WTC11 (cell line): ENCODE data around the gene ARPC5. TPM values are rescaled to one million over a fixed set of nuclear protein-coding genes. Genes with fewer than 3 reads are reported as not detected.

Source experiments
- ATAC-seq: fragments of 200-7000 bp; cut with Tn5 transposase; 2 replicates; pipeline ENCODE4 v1.10.0; 2021; ENCODE audit warnings: mild to moderate bottlenecking, moderate library complexity
- Bru-seq: library from RNA; stranded (reverse); fragments of 400-500 nt; gene quantifications from one replicate; lab custom pipeline; 2021; lab: Mats Ljungman, UMichigan
- CTCF ChIA-PET: fragments of 300-600 bp; sonication (Branson Sonifier 250); formaldehyde crosslinking; loops from one replicate; lab custom pipeline; 2021; ENCODE audit warnings: antibody characterized with exemption; lab: Charles Lee
- POLR2A ChIA-PET: fragments of 350-600 bp; sonication (Branson Sonifier 250); formaldehyde crosslinking; loops from one replicate; lab custom pipeline; 2021; ENCODE audit warnings: antibody characterized with exemption; lab: Charles Lee
- DNase-seq: peaks from one replicate; pipeline ENCODE4 v3.0.0; 2021; ENCODE audit warnings: low spot score
- H3K27ac Mint-ChIP-seq: 2 replicates; pipeline ENCODE4 v1.8.0; 2021; ENCODE audit warnings: mixed read lengths
- H3K27me3 Mint-ChIP-seq: 2 replicates; pipeline ENCODE4 v1.8.0; 2021; ENCODE audit warnings: low read depth, mild to moderate bottlenecking, moderate library complexity, mixed read lengths
- H3K36me3 Mint-ChIP-seq: 2 replicates; pipeline ENCODE4 v1.8.0; 2021; ENCODE audit warnings: mixed read lengths
- H3K4me1 Mint-ChIP-seq: 2 replicates; pipeline ENCODE4 v1.8.0; 2022; ENCODE audit warnings: mixed read lengths
- H3K4me3 Mint-ChIP-seq: 2 replicates; pipeline ENCODE4 v1.8.0; 2021; ENCODE audit warnings: mild to moderate bottlenecking, moderate library complexity, mixed read lengths
- H3K9me3 Mint-ChIP-seq: 2 replicates; pipeline ENCODE4 v1.8.0; 2021; ENCODE audit warnings: mixed read lengths
- ATF1 ChIP-seq: sonication (generic); formaldehyde crosslinking; IDR thresholded peaks from 2 replicates; pipeline ENCODE4 v1.8.1; 2023; ENCODE audit warnings: mild to moderate bottlenecking, moderate library complexity, missing genetic modification reagents
- ATF6 ChIP-seq: sonication (generic); formaldehyde crosslinking; IDR thresholded peaks from 2 replicates; pipeline ENCODE4 v1.8.1; 2023; ENCODE audit warnings: mild to moderate bottlenecking, missing genetic modification reagents
- CREM ChIP-seq: sonication (generic); formaldehyde crosslinking; IDR thresholded peaks from 2 replicates; pipeline ENCODE4 v1.8.1; 2022; ENCODE audit warnings: mild to moderate bottlenecking, missing genetic modification reagents, moderate library complexity
- EMX1 ChIP-seq: fragments of 250-450 bp; sonication (Bioruptor Pico); IDR thresholded peaks from 2 replicates; pipeline ENCODE4 v1.8.0; 2021; ENCODE audit warnings: mild to moderate bottlenecking
- ETV6 ChIP-seq: sonication (generic); formaldehyde crosslinking; IDR thresholded peaks from 2 replicates; pipeline ENCODE4 v1.8.1; 2022; ENCODE audit warnings: mild to moderate bottlenecking, missing genetic modification reagents
- FOXJ3 ChIP-seq: sonication (generic); formaldehyde crosslinking; IDR thresholded peaks from 2 replicates; pipeline ENCODE4 v1.9.0; 2021; ENCODE audit warnings: missing genetic modification reagents, mild to moderate bottlenecking, borderline replicate concordance
- FOXK1 ChIP-seq: sonication (generic); formaldehyde crosslinking; IDR thresholded peaks from 2 replicates; pipeline ENCODE4 v1.8.0; 2022; ENCODE audit warnings: mild to moderate bottlenecking, moderate library complexity, missing genetic modification reagents
- FOXP1 ChIP-seq: sonication (generic); formaldehyde crosslinking; IDR thresholded peaks from 2 replicates; pipeline ENCODE4 v1.8.0; 2022; ENCODE audit warnings: missing genetic modification reagents, mild to moderate bottlenecking, moderate library complexity, borderline replicate concordance
- GABPB1 ChIP-seq: sonication (generic); formaldehyde crosslinking; IDR thresholded peaks from 2 replicates; pipeline ENCODE4 v1.8.1; 2023; ENCODE audit warnings: mild to moderate bottlenecking, missing genetic modification reagents
- GTF2I ChIP-seq: fragments of 250-450 bp; sonication (Bioruptor Pico); conservative IDR thresholded peaks from 2 replicates; pipeline ENCODE4 v1.4.0; 2021; ENCODE audit warnings: mild to moderate bottlenecking
- HMGA2 ChIP-seq: fragments of 250-450 bp; sonication (Bioruptor Pico); IDR thresholded peaks from 2 replicates; pipeline ENCODE4 v1.4.0; 2021; ENCODE audit warnings: mild to moderate bottlenecking, moderate library complexity
- HMGXB4 ChIP-seq: sonication (generic); formaldehyde crosslinking; IDR thresholded peaks from 2 replicates; pipeline ENCODE4 v1.8.1; 2023; ENCODE audit warnings: mild to moderate bottlenecking, moderate library complexity, missing genetic modification reagents
- MAX ChIP-seq: sonication (generic); formaldehyde crosslinking; IDR thresholded peaks from 2 replicates; pipeline ENCODE4 v1.8.0; 2022; ENCODE audit warnings: mild to moderate bottlenecking, missing genetic modification reagents
- MYBL2 ChIP-seq: sonication (generic); formaldehyde crosslinking; IDR thresholded peaks from 2 replicates; pipeline ENCODE4 v1.8.1; 2023; ENCODE audit warnings: mild to moderate bottlenecking, moderate library complexity, missing genetic modification reagents
- NFE2L1 ChIP-seq: sonication (generic); formaldehyde crosslinking; IDR thresholded peaks from 2 replicates; pipeline ENCODE4 v1.8.1; 2023; ENCODE audit warnings: missing genetic modification reagents
- NR3C1 ChIP-seq: sonication (generic); formaldehyde crosslinking; conservative IDR thresholded peaks from 2 replicates; pipeline ENCODE4 v1.8.1; 2023; ENCODE audit warnings: low read depth, mild to moderate bottlenecking, missing genetic modification reagents
- SP1 ChIP-seq: sonication (generic); formaldehyde crosslinking; conservative IDR thresholded peaks from 2 replicates; pipeline ENCODE4 v1.8.1; 2022; ENCODE audit warnings: missing genetic modification reagents
- USF1 ChIP-seq: sonication (generic); formaldehyde crosslinking; IDR thresholded peaks from 2 replicates; pipeline ENCODE4 v1.8.0; 2022; ENCODE audit warnings: mild to moderate bottlenecking, missing genetic modification reagents
- ZBTB43 ChIP-seq: sonication (generic); formaldehyde crosslinking; IDR thresholded peaks from 2 replicates; pipeline ENCODE4 v1.8.1; 2023; ENCODE audit warnings: mild to moderate bottlenecking, missing genetic modification reagents
- ZNF121 ChIP-seq: sonication (generic); formaldehyde crosslinking; IDR thresholded peaks from 2 replicates; pipeline ENCODE4 v1.8.0; 2023; ENCODE audit warnings: missing genetic modification reagents
- ZNF138 ChIP-seq: sonication (generic); formaldehyde crosslinking; conservative IDR thresholded peaks from 2 replicates; pipeline ENCODE4 v1.8.1; 2022; ENCODE audit warnings: mild to moderate bottlenecking, moderate library complexity, missing genetic modification reagents
- ZNF232 ChIP-seq: sonication (generic); formaldehyde crosslinking; IDR thresholded peaks from 2 replicates; pipeline ENCODE4 v1.8.0; 2022; ENCODE audit warnings: mild to moderate bottlenecking, missing genetic modification reagents
- ZNF425 ChIP-seq: fragments of 250-450 bp; sonication (Bioruptor Pico); conservative IDR thresholded peaks from 2 replicates; pipeline ENCODE4 v1.9.0; 2021; ENCODE audit warnings: mild to moderate bottlenecking
- ZNF671 ChIP-seq: fragments of 250-450 bp; sonication (Bioruptor Pico); IDR thresholded peaks from 2 replicates; pipeline ENCODE4 v1.8.0; 2021; ENCODE audit warnings: mild to moderate bottlenecking
- ZSCAN18 ChIP-seq: fragments of 250-450 bp; sonication (Bioruptor Pico); IDR thresholded peaks from 2 replicates; pipeline ENCODE4 v2.1.2; 2022; ENCODE audit warnings: mild to moderate bottlenecking, moderate library complexity
- long read RNA-seq, 3 experiments: library from RNA in 1 of 3; library from capped mRNA in 1 of 3; library from polyadenylated mRNA in 1 of 3; unstranded in 2 of 3; stranded (forward) in 1 of 3; transcript quantifications; one replicate each; pipeline ENCODE4 v2.0.0, GENCODE V29; 2021
- total RNA-seq: library from RNA; stranded (reverse); gene quantifications from 3 replicates; pipeline ENCODE4 v1.2.3, GENCODE V29; 2021
- TF ChIP-seq, protein P1 (sequence below): sonication (generic); formaldehyde crosslinking; IDR thresholded peaks from 2 replicates; pipeline ENCODE4 v1.8.1; 2023; ENCODE audit warnings: mild to moderate bottlenecking, missing genetic modification reagents, moderate library complexity

ARPC5 gene
- total RNA-seq (51.7 to 60.9 TPM (median 56.8 TPM) in 3 replicates), Bru-seq, nascent RNA (percentile 90 among the genes with signal in this experiment)
- long read RNA-seq, experiment 1, full-length matches to known transcripts = 340 of 362 reads
- long read RNA-seq, experiment 1, partial matches to known transcripts = 20 of 362 reads
- long read RNA-seq, experiment 1, other reads (novel, unspliced or antisense) = 2 of 362 reads
- long read RNA-seq, experiment 2, full-length matches to known transcripts = 95 of 132 reads
- long read RNA-seq, experiment 2, partial matches to known transcripts = 35 of 132 reads
- long read RNA-seq, experiment 2, other reads (novel, unspliced or antisense) = 2 of 132 reads
- long read RNA-seq, experiment 3, full-length matches to known transcripts = 439 of 447 reads
- long read RNA-seq, experiment 3, partial matches to known transcripts = 3 of 447 reads
- long read RNA-seq, experiment 3, other reads (novel, unspliced or antisense) = 5 of 447 reads

GRCh38 chr1:183635606-183636333 is at the start of gene ARPC5:
TSS of gene ARPC5 (minus strand) at chr1:183635783. CDS start at chr1:183635659, 124 bp downstream.
- peak; percentile 82 for ATAC-seq
- Mint-ChIP-seq H3K4me1 (peaks cover 34% of the 10 kb centered on the region), H3K36me3 (peaks cover 1% of the 10 kb centered on the region; the same call in 1 of the 2 replicates), H3K4me3 (peak within 1 kb of the TSS; percentile 98), H3K27ac (peak within 1 kb of the TSS; percentile 94), H3K27me3 (peaks cover 15% of the 10 kb centered on the region), H3K9me3 (no peaks in the 10 kb centered on the region)
- peak; percentile 96 for DNase-seq
- ChIA-PET POLR2A (no interaction called here), CTCF (interaction anchor here (0.8 to 2.4 kb wide), 2 partner anchors 20 to 280 kb away, joined by 3 to 7 read pairs; no protein-coding TSS in a partner anchor)
- TF ChIP-seq MYBL2 (CRISPR knock-in tag) (peak; percentile 48; the same call in 1 of the 2 replicates), USF1 (peak; percentile 96), ZNF121 (CRISPR knock-in tag) (no peak), ATF1 (CRISPR knock-in tag) (no peak), ZNF671 (CRISPR knock-in tag) (no peak), ZNF425 (CRISPR knock-in tag) (no peak), ZNF232 (CRISPR knock-in tag) (0 out of 2 replicates have a peak, but pooled peaks have one; percentile 61), ZBTB43 (no peak), NR3C1 (CRISPR knock-in tag) (no peak), FOXK1 (0 out of 2 replicates have a peak, but pooled peaks have one; percentile 12), NFE2L1 (CRISPR knock-in tag) (peak; percentile 77; the same call in 1 of the 2 replicates), FOXP1 (CRISPR knock-in tag) (peak; percentile 54; the same call in 1 of the 2 replicates), HMGXB4 (CRISPR knock-in tag) (peak; percentile 79; the same call in 1 of the 2 replicates), SP1 (CRISPR knock-in tag) (peak; percentile 79), GABPB1 (CRISPR knock-in tag) (0 out of 2 replicates have a peak, but pooled peaks have one; percentile 13), FOXJ3 (CRISPR knock-in tag) (no peak), MAX (CRISPR knock-in tag) (peak; percentile 64; the same call in 1 of the 2 replicates), HMGA2 (CRISPR knock-in tag) (no peak), CREM (CRISPR knock-in tag) (0 out of 2 replicates have a peak, but pooled peaks have one; percentile 4), ATF6 (CRISPR knock-in tag) (peak; percentile 61; the same call in 1 of the 2 replicates), ZNF138 (CRISPR knock-in tag) (no peak), EMX1 (CRISPR knock-in tag) (no peak), ZSCAN18 (no peak), ETV6 (CRISPR knock-in tag) (peak; percentile 51), GTF2I (CRISPR knock-in tag) (no peak)
- TF ChIP-seq, protein P1, sequence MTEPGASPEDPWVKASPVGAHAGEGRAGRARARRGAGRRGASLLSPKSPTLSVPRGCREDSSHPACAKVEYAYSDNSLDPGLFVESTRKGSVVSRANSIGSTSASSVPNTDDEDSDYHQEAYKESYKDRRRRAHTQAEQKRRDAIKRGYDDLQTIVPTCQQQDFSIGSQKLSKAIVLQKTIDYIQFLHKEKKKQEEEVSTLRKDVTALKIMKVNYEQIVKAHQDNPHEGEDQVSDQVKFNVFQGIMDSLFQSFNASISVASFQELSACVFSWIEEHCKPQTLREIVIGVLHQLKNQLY = no peak
